HG03060 (cell line): ENCODE measurements around the gene EPB41.
"Not testable (repeated sequence)": the region's sequence is repeated elsewhere in the genome, so short reads cannot be mapped to it uniquely, and the experiment has no call there.

Experiments used
- ATAC-seq: cut with Tn5 transposase; IDR thresholded peaks from one replicate; pipeline ENCODE4 v1.9.1; 2021; ENCODE audit warnings: low read depth, moderate number of reproducible peaks; ENCODE audit not compliant: unreplicated experiment

The EPB41 gene

DNA sequence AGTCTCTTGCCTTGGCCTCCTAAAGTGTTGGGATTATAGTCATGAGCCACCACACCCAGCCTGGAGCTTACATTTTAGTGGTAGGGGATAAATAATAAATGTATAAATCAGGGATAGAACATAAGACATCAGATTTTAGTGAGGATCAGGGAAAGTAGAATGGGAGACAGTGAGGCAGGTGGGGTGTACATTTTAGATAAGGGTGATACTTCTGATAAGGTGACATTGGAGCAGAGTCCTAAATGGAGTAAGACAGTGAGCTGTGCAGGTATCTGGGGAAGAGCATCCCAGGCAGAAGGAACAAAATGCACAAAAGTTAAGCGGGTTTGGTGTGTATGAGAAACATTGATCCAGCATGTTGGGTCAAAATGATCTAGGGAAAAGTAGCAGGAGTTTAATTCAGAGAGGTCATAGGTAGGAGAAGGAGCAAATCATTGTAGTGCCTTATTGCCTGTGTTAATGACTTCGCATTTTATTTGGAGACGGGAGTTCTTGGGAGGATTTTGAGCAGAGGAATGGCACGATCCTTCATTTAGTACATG lies 11.1 kb downstream of the EPB41 start:
- ATAC-seq: no peak

DNA sequence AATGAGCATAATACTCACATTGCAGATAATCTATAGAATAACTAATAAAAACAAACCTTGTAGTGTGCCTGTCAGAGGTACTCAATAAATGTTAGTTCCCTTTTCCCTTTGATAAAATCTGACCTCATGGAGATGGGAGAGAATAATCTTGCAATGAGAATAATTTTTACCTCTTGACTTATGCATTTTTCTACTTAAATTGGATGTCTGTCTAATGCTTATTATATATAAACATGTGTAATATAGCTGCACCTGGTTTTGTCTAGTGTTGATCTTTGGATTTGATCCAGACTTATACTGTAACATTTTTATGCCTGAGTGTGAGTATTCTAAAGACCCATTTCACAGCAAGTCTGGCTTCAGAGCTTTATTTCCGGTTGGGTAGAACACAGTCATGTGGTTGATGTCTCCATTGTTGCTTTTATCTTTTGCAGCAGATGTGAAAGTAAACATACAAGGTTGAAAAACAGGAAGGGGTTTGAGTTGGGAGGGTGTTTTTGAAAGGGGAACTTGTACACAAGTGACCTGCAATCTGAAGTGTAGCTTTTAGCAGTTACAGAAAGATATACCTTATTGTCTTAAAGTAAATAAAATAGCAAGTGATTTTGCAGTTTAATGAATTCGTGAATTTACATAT lies 12.4 kb downstream of the EPB41 start:
- ATAC-seq: peak; percentile 94

DNA sequence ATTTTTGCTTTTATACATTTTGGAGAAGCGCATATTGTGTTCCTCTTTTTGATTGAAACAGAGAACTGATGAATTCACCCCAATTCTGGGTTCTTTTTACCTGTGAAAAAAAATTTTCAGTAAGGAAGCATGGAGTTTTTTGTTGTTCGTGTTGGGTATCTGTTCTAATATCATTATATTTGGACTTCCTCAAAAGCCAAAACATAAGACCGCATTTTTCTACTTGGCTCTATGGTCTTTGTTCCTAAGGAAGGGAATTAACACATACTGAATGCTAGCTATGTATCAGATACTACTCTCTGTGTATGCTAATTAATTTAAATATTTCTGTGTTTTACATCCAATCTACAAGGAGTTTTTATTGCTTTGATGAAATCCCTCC lies 12.9 kb downstream of the EPB41 start:
- ATAC-seq: no peak

DNA sequence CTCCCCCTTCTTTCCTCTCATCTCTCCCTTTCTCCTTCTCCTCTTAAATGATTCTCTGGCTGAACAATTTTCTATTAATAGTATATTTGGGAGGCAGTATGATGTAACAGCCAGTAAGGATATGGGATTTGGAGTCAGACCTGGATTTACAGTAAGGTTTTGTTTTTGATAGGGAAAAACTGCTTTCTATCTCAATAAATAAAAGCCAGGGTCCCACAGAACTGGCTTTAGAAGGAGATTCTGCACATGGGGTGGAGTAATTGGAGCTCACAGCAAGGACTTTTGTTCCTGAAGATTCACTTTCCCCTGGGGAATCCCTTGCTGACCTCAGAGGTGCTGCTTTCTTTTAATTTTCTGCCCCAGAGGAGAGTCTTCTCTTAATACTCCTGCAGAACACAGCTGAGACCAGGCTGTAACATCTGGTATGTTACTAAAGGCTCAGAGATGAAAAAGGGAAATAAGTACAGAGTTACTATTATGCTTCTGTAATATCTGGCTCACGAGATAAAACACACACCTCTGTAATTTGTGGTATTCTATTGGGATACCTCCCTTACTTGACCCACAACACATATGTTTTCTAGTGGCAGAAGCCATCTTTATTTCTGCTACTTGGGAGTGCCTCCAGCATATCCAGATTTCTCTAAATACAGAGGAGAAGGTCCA lies 13.4 kb downstream of the EPB41 start:
- no peak for ATAC-seq

DNA sequence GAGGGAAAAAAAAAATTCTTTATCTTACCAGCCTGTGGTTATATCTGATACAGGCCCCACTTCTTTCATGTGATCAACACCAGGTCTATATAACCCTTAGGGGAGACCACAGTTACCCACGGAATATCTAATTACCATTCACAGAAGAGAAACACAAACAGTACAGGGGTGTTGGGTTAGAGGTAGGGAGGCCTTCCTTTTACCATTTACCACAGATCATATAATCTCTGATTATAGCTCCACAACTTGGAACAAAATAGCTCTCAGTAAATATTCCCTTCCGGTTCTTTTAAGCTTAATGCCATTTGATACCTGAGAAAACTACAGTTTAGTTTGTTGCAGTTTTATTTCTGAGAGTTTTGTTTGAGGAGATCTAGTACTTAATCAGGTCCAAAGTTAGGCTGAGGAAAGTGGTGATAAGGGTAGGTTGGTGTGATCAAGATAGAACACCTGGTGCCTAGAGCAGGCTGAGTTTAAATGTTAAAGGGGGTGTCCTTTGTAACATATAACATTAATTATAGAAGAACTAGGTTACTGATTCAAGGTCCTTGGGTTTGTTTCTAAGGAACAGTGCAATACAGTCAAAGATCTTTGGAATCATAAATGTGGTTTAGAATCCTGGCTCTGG lies 14.1 kb downstream of the EPB41 start:
- ATAC-seq: no peak

DNA sequence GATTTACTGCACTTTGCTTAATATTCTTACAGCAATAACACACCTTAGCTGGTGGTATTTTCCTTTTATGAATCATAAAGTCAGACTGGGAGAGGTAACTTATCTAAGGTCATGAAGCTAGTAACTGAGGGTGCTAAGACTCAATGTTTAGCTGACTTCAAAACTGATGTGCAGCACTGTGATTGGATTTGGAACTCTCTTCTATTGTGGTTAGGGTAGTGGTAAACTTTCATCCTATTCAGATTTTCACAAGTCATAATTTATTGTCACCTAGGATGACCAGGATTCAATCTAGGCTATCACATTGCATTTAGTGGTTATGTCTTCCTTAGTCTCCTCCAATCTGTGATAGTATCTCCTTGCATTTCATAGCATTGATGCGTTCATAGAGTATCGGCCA lies 18.9 kb downstream of the EPB41 start:
- ATAC-seq: no peak

DNA sequence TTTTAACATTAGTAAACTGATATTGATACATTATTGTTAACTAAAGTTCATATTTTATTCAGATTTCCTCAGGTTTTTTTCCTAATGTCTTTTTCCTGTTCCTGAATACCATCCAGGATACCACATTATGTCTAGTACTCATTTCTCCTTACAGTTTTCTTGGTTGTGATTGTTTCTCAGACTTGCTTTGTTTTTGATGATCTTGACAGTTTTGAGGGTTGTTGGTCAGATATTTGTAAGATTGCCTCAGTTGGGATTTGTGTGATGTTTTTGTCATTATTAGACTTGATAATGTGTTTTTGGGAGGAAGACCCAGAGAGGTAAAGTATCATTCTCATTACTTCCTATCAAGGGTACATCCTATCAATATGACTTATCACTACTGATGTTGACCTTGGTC lies 19.5 kb downstream of the EPB41 start:
- ATAC-seq: no peak

DNA sequence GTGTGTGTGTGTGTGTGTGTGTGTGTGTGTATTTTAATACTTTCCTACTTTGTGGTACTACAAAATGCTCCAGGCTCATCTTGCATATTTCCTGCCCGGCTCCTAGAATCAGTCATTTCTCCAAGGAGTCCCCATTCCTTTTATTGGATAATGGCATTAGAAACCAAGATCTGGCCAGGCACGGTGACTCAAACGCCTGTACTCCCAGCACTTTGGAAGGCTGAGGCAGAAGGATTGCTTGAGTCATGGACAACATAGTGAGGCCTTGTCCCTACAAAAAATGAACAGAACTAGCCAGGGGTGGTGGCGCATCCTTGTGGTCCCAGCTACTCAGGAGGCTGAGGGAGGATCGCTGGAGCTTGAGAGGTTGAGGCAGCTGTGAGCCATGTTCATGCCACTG lies 20.3 kb downstream of the EPB41 start:
- no peak for ATAC-seq

DNA sequence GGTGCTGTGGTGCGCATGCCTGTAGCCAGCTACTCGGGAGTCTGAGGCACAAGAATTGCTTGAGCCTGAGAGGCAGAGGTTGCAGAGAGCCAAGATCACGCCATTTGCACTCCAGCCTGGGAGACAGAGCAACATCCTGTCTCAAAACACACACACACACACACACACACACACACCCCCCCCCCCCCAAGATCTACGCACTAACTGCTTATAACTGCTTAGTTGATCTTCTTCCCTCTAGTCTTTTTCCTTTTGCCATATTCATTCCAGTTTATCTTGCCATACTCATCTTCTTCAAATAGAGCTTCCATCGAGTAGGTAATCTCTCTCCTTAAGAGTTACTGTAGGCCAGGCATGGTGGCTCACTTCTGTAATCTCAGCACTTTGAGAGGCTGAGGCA lies 20.9 kb downstream of the EPB41 start:
- ATAC-seq: no peak

DNA sequence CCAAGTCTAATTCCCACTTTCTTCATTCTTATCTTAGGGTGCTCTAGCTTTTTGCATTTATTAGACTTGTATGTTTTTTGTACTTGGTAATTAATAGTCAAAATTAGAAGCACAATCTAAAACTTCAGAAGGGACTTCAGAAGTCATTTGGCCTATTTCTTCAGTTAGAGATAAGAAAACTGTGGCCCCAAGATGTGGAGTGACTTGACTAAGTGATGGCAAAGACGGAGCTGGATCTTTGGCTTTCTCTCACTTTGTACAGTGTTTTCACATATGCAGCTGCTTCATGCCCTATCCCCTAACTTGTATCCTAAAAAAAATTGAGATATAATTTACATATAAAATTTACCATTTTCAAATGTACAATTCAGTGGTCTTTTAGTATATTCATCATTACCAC lies 21.7 kb downstream of the EPB41 start:
- no peak for ATAC-seq

DNA sequence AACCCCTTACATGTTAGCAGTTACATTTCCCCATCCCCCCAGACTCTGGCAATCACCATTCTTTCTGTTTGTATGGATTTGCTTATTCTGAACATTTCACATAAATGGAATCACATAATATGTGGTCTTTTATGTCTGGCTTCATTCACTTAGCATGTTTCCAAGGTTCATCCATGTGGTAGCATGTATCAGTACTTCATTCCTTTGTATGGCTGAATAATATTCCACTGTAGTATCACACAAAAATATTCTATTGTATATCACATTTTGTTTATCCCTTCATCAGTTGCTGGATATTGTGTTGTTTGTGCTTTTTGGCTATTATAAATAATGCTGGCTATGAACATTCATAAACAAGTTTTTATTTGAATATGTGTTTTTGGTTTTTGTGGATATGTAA lies 22.2 kb downstream of the EPB41 start:
- ATAC-seq: no peak

DNA sequence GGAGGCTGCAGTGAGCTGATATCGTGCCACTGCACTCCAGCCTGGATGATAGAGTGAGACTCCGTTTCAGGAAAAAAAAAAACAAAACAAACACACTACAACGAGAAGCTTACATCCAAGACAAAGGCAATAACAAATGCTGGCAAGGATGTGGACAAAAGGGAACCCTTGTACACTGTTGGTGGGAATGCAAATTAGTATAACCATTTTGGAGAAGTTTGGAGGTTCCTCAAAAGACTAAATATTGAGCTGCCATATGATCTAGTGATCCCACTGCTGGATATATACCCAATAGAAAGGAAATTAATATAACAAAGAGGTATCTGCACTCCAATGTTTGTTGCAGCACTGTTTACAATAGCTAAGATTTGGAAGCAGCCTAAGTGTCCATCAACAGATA lies 29.2 kb downstream of the EPB41 start:
- not testable (repeated sequence) for ATAC-seq

DNA sequence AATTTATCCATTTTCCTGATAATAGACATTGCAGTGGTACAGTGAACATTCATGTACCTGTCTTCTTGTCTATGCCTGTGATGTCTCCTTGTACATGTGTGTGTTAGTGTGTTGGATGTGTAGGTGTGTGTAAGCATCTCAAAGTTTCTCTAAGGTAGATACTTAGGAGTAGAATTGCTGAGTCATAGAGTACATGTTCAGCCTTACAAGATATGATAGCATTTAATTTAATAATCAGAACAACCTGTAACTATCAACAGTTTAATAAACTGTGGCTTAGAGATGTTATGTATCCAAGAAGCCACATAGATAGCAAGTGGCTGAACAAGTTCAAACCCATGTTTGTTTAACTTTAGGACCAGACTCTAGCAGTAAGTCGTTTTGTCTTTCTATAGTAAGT lies 35.6 kb downstream of the EPB41 start:
- ATAC-seq: no peak

DNA sequence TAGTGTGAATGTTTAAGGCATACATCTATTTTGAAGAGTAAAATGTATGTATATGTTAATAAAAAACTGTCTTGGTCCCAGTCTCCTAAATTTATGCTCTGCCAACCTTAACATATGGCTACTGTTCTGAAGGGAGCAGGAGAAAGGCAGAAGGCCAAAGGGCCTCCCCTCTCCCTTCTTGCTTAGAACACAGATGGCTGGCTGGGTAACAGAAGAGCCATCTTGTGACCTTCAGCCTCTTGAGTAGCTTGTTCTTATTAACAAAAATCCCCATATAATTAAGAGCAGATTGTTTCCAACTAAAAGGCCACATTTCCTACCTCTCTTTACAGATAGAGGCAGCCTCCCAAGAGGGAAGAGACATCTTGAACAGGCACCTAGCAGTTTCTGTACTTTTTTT lies 36.1 kb downstream of the EPB41 start:
- no peak for ATAC-seq

DNA sequence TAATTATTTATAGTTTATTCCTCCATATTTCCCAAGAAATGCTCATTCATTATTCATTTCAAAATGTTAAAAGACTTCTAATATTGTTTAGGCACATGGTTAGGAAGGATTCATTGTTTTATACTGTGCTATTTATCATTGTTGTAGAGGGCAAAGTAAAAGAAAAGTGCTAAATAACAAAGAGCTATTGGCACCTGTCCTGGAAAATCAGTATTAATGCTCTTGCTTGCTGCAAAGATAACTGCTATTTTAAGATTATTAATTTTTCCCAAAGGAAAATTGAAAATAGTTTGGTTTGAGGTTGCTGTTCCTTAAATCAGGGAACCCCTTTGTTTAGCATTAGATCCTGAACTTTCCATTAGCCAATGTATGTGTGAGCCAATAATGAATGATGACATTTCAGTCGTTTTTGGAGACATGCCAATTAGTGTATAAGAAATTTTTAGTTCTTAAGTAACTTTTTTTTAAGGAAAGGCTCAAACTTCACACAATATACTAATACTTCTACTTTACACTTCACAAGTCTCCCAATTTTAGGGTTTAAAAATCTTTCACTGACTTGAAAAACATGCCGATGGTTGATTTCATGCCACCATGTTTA lies 39.9 kb downstream of the EPB41 start:
- ATAC-seq: no peak

DNA sequence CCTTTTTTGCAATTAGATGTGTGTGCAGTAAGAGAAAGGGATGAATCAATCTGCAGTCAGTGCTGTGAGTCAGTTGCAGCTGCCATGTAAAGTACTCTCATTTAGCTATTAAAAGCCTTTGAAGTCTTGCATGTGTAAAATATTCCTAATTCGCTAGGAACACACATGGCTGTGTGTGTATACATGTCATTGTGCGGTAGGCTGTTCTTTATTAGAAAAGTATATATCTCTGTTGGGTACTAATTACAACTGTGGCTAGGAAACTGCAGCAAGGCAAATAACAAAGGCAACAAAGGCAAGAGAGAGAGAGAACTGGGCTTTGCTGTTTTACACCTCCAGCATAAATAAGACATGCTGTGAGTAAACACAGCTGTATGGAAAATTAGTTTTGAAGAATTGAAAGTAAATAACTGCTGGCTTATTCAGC lies 41.7 kb downstream of the EPB41 start:
- no peak for ATAC-seq

DNA sequence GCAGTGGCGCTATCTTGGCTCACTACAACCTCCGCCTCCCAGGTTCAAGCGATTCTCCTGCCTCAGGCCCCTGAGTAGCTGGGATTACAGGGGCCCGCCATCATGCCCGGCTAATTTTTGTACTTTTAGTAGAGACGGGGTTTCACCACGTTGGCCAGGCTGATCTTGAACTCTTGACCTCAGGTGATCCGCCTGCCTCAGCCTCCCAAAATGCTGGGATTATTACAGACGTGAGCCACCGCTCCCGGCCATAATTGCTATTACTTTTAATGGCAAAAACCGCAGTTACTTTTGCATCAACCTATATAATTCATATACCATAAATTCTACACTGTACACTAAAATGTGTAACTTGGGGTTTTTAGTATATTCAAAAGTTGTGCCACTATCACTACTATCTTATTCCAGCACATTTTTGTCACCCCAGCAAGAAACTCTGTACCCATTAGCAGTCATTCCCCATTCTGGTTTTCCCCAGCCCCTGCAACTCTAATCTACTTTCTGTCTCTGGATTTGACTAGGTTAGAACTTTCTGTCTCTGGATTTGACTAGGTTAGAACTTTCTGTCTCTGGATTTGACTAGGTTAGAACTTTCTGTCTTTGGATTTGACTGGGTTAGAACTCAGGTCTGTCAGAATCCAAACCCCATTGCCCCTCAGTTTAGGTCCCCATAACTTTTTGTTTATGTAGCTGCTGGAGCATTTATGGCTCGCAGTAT lies 47.9 kb downstream of the EPB41 start:
- not testable (repeated sequence) for ATAC-seq

DNA sequence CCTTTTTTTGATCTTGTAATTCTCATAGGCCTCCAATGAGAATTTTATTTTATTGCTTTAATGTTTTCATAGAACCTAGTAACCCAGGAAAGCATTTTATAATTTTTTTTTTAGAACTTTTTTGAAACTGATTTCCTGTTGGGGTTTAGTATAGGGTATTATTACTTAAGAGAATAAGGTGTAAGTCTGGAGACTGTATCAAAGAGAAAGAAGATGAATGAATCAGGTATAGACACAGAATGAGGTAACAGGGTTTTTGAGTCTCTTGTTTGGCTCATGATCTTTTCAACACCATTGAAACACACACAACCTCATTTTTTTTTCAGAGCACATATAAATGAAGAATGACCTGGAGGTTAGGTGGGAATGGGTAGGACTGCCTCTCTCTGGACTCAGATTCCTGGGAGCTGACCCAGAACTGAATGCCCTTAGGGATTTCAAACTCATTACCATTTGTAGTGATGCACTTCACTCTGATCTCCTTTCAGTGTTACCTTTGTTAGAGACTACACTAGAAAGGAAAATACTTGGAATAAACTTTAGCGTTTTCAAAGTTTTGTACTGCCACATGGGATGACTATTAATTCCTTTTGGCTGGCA lies 51.0 kb downstream of the EPB41 start:
- no peak for ATAC-seq

DNA sequence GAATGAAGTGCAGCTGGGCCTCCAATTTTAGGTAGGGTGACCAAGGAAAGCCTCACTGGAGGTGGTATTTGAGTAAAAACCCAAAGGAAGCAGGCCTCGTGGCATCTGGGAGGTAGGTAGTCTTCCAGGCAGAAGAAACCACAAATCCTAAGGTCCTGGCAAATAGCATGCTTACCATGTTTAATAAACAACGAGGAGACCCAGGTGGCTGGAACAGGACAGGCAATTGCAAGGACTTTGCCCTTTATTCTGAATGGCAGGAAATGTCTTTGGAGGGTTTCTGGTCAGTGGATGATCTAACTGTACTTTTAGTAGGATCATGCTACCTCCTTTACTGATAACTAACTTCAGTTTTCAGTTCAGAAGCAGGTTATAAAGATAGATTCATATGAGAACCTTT lies 52.2 kb downstream of the EPB41 start:
- no peak for ATAC-seq

DNA sequence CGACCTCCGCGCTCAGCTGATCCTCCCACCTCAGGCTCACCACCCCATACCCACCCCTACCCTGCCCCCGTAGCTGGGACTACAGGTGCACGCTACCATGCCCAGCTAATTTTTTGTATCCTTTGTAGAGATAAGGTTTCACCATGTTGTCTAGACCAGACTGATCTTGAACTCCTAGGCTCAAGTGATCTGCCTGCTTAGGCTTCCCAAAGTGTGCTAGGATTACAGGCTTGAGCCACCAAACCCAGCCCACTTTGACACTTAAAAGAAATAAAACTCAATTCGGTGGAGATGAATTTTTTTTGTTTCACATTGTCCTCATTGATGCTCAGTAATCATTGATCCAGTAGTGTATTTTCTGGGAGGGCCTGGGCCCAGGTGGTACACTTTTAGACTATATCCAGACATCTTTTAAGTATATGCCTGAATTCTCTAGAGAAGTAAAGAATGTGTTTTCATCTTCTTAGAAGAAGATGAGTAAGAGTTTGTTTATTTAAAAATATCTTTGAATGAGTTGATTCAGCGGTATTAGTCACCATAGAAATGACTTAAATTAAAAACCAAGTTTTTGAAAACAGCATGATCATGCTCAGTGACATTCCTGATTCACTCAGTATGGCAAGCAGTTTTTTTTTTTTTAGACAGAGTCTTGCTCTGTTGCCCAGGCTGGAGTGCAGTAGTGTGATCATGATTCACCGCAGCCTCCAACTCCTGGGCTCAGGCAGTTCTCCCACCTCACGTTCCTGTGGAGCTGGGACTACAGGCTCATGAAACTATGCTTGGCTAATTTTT lies 57.8 kb downstream of the EPB41 start:
- ATAC-seq: no peak
